Measurements from ENCODE around the gene DIRAS1.
"Not testable (repeated sequence)": the region's sequence is repeated elsewhere in the genome, so short reads cannot be mapped to it uniquely, and the experiment has no call there.

DNA sequence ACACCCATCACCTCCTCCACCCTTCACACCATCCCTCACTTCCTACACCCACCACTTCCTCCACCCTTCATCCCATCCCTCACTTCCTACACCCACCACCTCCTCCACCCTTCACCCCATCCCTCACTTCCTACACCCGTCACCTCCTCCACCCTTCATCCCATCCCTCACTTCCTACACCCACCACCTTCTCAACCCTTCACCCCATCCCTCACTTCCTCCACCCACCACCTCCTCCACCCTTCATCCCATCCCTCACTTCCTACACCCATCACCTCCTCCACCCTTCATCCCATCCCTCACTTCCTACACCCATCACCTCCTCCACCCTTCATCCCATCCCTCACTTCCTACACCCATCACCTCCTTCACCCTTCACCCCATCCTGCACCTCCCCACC is 7.1 kb downstream of the DIRAS1 start:
- TF ChIP-seq, protein P1, sequence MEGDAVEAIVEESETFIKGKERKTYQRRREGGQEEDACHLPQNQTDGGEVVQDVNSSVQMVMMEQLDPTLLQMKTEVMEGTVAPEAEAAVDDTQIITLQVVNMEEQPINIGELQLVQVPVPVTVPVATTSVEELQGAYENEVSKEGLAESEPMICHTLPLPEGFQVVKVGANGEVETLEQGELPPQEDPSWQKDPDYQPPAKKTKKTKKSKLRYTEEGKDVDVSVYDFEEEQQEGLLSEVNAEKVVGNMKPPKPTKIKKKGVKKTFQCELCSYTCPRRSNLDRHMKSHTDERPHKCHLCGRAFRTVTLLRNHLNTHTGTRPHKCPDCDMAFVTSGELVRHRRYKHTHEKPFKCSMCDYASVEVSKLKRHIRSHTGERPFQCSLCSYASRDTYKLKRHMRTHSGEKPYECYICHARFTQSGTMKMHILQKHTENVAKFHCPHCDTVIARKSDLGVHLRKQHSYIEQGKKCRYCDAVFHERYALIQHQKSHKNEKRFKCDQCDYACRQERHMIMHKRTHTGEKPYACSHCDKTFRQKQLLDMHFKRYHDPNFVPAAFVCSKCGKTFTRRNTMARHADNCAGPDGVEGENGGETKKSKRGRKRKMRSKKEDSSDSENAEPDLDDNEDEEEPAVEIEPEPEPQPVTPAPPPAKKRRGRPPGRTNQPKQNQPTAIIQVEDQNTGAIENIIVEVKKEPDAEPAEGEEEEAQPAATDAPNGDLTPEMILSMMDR (IDR thresholded peaks at IDR 0.05; ENCODE audit: low read depth, low read length), result not testable (repeated sequence)
- not testable (repeated sequence) for TF ChIP-seq EZH2phosphoT487 (IDR thresholded peaks at IDR 0.05; ENCODE audit: low read depth)

All from OCI-LY3 (cell line).